NCI-H748 treated with DMSO at 0.1 percent for 48 hours (cell line): ENCODE data around the gene CPPED1.
"Not testable (repeated sequence)": the region's sequence is repeated elsewhere in the genome, so short reads cannot be mapped to it uniquely, and the experiment has no call there.

Source experiments
- DNase-seq: peaks from one replicate; lab custom pipeline; 2025; lab: John Stamatoyannopoulos, UW

The CPPED1 gene

DNA sequence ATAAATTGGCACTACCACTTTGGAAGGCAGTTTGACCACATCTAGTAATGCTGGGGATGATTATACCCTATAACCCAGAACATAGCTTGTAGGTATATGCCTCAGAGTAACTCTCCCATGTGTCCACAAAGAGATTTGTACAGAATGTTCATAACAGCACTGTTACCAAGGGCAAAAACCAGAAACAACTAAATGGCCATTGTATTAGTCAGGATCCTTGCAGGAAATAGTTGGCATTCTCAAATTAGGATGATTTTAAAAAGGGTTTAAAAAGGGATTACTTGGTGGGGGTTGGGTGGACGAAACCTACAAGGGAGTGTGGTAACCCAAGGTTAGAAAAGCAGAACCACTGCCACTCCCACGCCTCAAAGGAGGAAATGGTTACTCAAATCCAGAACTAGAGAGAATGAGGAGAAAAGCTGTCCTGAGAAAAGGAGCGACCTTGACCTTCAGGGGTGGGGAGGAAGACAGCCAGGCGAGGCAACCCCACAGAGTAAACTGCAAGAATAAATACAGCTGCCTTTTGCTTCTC is 2.1 kb downstream of the CPPED1 start:
- DNase-seq = no peak

DNA sequence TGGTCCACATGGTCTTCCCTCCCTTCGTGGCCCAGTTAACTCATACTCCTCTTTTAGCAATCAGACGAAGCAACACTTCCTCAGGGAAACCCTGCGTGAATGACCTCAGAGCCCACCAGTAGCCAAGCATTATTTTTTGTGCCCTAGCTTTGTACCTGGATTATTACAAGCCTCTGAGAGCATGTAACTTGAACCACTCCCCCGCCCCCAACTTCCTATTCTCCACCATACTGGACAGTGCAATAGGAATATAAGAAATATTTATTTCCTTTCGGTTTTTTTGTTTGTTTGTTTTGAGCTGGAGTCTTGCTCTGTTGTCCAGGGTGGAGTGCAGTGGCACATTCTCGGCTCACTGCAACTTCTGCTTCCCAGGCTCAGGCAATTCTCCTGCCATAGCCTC is 2.9 kb downstream of the CPPED1 start:
- no peak for DNase-seq

DNA sequence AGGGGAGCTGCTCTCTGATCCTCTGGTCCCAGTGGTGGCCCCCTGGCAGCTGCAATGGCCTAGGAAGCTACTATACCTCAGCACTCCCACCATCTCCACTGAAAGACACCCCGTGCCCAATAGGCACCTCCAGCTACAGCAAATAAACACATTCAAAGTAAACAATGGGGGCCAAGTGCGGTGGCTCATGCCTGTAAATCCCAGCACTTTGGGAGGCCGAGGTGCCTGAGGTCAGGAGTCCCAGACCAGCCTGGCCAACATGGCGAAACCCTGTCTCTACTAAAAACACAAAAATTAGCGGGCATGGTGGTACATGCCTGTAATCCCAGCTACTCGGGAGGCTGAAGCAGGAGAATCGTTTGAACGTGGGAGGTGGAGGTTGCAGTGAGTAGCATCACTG is 3.7 kb downstream of the CPPED1 start:
- DNase-seq = not testable (repeated sequence)

DNA sequence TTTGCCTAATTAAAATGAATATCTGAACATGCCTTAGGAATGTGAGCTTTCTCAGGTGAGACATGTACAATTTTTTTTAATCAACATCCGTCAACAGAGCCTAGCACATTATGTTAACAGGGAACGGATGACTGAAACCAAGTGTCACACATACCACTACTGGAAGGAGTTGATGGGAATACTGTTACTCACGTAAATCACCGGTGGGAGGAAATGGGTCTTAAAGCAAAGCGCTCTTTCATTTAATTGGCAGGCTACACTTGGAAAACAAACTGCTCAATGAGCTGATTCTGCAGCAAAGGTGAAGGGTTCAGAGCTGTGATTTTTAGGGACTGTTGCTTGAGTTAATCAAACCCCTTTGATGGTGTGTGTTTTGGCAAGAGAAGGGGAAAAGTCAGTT is 4.8 kb downstream of the CPPED1 start:
- no peak for DNase-seq

DNA sequence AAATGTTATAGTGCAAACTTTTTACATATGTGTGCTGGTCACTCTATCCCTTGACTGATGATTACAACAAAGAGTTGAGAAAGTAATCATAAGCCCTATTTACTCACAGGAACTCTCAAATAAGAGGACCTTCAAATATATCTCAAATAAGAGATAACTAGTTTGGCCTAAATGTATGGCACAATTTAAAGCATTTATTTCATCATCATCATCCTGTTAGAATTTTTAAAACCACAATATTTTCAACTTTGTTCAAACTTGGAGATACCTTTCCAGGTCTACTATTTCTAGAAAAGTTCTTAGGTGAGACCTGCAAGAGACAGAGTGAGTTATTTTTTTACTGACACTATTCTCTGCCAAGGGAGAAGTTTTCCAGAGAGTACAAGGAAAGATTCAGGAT is 5.5 kb downstream of the CPPED1 start:
- no peak for DNase-seq

DNA sequence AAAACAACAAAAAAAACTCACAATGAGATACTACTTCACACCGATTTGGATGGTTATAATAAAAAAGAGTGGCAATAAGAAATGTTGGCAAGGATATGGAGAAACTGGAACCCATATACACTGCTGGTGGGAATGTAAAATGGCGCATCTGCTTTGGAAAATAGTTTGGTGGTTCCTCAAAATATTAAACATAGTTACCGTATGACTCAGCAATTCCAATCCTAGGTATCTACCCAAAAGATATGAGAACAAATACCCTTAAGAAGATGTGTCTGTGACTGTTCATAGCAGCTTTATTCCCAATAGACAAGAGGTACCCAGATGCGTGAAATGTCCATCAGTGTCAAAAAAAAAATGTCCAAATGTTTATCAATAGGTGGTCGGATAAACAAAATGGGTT is 7.2 kb downstream of the CPPED1 start:
- no peak for DNase-seq

DNA sequence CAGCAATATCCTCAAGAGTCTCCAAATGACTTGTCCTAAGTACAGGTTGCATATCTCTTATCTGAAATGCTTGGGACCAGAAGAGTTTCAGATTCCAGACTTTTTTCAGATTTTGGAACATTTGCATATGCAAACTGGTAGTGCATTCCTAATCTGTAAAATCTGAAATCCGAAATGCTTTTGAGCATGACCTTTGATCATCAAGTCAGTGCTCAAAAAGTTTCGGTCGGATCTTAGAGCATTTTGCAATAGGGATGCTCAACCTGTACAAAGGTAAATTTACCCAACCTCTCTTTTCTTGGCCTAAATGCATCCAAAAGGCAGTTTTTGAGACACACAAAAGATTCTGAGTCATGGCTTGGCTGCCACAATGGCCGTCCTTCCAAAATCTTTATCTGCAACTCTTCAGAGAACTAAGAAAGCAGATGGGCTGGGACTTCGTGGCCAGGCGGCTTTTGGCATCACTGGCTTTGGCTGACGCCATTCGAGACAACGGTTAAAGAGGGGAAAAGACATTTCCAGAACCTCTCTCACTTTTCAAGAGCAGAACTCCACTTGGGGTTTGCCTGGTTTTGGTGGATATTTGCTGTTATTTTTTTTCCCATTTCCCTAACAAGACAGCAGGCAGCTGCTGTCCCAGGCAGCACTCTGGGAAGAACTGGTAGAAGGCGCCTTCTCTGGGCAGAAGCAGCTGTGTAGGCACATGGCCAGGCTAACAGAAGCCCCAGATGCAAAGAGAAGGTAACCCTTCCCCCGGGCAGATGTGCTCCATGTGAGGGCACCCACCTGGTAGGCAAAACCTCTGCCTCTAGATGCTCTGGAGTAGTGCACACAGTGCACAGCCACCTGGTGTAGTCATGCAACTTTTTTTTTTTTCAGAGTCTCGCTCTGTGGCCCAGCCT is 8.9 kb downstream of the CPPED1 start:
- DNase-seq = no peak

DNA sequence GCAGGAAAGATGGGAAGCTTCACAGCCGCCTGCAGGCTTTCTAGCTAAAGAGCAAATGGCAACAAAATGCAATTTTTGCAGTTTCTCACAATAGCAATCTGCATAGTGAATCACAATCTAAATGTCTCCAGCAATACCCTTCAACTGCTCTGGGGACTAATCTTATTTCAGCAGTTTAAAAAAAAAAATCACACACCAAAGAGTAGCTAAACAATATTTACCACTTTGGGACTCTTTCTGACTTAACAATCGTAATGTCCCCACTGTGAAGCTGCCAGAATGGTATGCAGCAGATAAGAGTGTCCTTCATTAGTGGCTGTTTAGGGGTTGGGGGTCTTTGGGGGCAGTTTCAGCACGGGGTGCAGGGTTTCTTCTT is 9.8 kb downstream of the CPPED1 start:
- no peak for DNase-seq

DNA sequence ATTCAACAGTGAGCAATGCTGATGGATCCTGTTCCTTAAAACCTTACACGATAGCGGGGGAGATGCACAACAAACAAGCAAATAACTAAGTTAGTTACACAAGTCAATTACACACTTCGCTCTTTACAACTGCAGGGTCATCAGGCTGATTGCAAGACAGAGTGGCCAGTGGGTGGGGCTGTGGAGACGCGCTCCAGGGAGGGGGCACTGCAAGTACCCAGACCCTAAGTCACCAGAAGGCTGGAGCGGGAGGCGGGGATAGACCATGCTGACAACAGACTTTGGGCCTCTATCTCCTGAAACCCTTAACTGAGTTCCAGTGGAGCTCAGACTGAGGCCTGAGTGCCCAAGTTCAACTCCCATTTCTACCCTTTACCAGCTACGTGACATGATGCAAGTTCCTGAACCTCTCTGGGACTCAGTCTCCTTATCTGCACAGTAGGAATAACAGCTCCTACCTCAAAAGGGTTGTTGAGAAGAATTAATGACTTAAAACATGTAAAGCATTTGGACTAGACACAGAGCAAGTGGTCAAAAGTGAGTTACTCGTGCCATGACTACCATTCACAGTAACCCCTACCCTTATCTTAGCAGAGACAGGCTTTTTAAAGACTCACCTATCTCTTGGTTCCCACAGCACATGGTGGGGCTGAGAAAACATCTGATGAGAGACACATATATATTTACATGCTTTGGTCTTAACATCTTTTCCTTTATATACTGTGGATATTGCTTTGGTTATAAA is 10.4 kb downstream of the CPPED1 start:
- DNase-seq = no peak

DNA sequence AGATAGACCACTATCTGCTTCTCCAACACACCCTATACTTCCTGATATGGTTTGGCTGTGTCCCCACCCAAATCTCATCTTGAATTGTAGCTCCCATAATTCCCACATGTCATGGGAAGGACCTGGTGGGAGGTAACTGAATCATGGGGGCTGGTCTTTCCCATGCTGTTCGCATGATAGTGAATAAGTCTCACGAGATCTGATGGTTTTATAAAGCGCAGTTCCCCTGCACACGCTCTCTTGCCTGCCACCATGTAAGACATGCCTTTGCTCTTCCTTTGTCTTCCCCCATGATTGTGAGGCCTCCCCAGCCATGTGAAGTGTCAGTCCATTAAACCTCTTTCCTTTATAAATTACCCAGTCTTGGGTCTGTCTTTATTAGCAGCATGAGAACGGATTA is 11.2 kb downstream of the CPPED1 start:
- not testable (repeated sequence) for DNase-seq

DNA sequence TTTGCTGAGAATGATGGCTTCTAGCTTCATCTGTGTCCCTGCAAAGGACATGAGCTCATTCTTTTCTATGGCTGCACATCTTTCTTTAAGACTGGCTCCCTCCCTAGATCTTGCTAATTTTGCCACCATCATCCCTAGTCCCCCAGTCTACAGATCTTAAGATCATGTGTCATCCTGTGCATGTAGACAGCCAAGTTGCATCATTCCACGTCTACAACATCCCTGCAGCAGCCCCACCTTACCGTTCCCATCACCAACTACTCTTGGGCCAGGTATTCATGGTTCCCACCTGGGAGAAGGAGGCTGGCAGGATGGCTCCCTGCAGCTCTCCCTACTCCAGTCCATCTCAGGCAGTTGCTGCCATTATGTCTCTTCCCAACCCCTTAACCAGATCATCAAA is 12.3 kb downstream of the CPPED1 start:
- DNase-seq = no peak

DNA sequence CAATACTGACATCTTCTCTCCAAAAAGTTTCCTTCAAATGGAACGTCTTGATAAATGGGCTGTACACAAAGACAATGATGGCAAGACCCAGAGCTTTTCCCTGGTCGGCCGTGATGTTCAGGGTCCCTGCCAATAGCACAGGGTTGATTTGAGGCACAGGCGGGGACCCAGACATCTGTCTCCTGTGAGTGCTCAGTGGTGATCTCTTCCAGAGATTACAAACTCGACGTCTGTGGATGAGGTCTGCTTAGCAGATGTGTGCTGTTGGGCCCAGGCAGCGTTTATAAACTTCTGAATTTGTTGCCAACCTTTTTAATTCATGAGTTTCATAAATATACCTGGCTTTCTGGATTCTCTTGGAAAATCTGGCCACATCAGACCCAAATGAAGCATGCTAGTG is 14.9 kb downstream of the CPPED1 start:
- no peak for DNase-seq

DNA sequence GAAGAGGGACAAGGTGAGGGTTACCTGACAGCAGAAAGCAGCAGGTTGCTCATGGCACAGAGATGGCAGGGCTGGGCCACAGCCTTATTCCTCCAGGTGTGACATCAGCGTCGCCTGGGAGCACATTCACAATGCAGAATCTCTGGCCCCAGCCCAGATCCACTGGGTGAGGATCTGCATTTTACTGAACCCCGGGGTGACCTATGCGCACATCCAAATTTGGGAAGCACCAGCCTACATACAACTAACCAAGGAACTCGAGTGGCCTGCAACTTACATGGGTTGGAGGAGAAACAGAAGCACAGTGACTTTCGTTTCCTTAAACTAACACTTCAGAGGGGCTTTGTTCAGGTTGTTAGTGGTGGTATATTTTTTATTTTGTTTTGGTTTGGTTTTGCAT is 17.6 kb downstream of the CPPED1 start:
- DNase-seq = no peak

DNA sequence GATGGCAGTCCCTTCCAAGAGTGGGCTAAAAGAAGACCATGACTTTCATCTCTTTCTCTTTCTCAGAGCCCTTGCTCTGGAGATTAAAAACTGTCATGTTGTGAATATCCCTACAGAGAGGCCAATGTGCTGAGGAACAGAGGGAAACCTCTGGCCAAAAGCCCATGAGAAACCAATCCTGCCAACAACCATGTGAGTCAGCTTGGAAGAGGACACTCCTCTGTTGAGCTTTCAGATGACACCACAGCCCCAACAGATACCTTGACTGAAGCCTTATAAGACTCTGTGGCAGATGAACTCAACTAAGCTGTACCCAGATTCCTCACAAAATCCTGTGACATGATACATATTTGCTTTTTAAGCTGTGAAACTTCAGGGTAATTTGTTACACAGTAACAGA is 19.6 kb downstream of the CPPED1 start:
- no peak for DNase-seq

DNA sequence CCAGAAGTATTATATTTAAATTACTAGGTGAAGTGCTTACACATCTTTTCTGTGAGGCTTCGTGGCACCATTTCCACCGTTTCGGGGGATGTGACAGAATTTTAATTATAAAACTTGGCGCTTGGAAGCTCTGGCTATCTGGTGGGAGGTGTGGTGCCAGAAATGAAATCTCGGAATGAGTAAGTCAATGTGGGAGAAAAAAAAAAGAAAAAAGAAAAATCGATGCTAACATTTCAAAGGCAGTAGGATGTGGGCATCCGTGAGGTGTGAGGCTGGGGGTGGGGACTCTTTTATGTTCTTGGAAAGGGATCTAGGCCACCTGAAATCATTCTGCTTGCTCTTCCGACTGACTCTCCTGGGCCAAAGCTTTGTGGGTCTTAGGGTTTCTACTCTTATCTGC is 21.9 kb downstream of the CPPED1 start:
- no peak for DNase-seq

DNA sequence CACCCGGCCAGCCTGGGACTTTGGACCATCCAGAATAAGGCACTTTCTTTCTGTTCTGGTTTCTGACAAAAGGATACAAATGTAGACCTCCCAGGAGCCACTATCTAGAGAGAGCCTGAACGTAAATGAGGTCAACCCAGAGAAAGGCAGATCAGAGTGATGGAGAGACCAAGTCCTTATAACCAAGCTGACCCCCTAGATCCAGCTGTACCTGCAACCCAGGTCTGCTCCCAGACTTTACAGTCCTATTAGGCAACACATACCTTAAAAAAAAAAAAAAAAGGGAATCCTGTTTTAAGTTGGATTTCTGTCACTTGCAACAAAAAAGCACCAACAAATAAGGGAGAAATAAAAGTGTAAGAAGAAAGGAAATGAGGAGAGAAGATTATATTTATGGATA is 23.2 kb downstream of the CPPED1 start:
- no peak for DNase-seq

DNA sequence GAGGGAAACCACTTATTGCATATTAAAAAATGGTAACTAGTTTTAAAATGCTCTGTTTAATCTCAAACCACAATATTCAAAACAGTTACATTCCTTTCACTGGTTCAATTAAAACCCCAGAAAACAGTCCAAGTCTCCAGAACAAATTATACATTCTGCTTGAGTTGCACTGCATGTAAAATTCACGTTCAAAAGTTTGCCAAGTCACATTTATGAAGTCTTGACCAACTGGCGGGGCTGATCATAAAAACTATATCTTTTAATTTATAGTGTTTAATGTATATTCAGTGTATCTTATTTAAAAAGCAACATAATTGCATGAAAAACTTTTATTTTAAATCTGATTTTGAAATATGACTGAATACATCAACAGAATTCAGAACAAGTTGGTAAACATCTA is 25.0 kb downstream of the CPPED1 start:
- DNase-seq = no peak

DNA sequence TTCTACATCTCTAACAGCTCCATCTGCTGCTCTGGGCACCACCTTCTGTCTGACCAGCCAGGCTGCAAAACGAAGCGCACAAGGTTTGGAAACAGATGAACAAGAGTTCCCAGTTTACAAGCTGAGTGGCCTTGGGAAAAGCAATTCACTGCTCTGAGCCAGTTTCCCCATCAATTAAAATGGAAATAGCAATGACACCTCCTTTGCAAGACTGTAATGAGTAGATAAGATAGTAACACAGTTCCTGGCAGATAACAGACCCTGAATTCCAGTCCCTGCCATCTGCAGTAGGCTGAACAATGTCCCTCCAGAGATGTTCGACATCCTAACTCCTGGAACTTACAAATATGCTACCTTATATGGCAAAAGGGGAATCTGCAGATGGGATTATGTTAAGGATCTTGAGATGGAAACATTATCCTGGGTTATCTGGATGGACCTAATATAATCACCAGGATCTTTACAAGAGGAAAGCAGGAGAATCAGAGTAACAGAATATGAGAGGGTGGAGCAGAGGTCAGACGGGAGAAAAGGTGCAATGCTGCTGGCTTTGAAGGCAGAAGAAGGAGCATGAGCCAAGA is 27.9 kb downstream of the CPPED1 start:
- DNase-seq = no peak

DNA sequence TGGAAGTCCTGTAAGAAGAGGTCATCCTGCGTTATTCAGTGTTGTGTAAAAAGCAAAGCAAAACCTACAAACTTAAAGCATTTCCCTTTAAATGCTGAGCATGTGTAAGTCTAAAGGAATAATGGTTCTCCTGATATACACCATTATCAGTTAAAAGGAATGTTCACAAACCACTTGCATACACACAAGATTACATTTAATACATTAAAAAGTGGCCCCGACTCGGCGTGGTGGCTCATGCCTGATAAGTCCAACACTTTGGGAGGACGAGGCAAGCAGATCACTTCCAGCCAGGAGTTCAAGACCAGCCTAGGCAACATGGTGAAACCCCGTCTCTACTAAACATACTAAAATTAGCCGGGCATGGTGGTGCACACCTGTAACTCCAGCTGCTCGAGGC is 30.5 kb downstream of the CPPED1 start:
- DNase-seq = no peak

DNA sequence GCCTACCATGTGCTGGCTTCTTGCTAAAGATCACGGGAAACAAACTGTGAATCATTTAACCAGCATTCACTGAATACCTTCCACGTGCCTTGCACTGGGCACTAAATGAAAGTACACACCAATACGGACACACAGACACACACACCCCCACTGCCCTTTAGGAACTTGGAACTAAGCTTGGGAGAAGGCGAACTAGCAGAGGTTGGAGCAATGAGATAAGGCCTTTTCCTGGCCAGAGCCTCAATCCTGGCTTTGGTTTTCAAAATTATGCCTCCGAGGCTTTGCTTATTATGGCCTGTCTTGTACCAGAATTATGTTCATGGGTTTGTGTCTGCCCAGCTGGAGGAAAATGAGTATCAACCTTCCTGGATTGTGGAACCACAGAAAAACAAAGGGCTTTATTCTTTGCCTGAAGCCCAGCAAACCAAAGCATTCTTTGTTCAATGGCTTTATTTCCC is 32.3 kb downstream of the CPPED1 start:
- DNase-seq = no peak

DNA sequence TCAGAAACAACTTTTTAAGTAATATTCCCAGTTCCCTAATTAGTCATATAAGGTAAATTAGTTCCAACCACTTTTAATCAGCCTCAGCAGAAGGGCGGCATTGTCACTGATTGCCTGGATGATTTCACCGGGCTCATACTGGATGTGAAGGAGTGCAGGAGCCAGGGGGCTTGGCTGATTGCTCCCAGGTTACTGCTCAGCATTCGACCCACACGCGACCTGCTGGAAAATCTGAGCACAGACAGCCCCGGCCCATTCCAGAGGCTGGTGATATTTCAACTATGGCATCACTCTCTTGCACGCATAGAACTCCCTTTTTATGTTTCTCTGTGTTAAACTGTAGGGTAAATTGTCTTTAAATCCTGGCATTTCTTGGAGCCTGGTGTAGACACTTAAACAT is 34.2 kb downstream of the CPPED1 start:
- DNase-seq = no peak

DNA sequence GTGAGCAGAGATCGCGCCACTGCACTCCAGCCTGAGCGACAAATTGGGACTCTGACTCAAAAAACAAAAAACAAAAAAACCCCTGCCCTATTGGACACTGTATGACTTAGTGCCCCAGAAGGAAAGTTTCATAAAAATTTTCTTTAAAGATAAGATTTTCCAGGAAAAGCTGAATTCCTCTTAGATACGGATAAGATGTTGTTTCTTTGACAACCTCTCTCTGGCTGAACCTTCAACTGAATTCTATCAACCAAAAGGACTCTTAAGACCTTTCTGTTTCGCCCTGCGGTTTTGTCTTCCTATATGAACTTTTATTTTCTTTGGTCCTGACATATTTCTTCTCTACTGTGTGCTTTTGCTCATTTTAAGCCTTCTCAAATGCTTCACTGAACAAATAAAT is 35.8 kb downstream of the CPPED1 start:
- no peak for DNase-seq

DNA sequence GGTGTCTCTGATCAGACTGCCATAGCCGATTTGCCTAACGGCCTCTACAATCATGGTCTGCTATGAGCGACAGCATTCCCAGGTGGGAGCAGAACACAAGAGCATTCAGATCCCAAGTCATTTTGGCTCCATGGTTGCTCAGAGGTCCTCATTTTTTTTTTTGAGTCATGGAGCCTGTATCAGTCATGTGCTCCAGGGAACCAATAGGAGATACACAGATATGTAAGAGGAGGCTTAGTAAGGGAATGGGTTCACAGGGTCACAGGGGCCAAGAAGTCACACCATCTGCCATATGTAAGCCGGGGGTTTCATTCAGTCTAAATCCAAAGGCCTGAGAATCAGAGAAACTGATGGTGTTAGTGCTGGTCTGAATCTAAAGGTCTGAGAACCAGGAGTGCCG is 36.8 kb downstream of the CPPED1 start:
- DNase-seq = no peak
